ENCODE results near the gene RTF2.

GRCh38 chr20:56520180-56520579, 51.8 kb downstream of the RTF2 start:
- TF ChIP-seq CTCF (IDR thresholded peaks at IDR 0.05) (no peak), EZH2phosphoT487 (IDR thresholded peaks at IDR 0.05) (no peak)
